KMS-11 (cell line): ENCODE measurements around the gene KCNK6.

Source experiments
- H2AFZ ChIP-seq: fragments of 200-600 bp; sonication (generic); 2 replicates; pipeline ENCODE4 v1.6.1; 2016; ENCODE audit warnings: antibody characterized with exemption, mixed run types, low read depth
- H3K27ac ChIP-seq: fragments of 200-600 bp; sonication (generic); 2 replicates; pipeline ENCODE4 v1.6.1; 2016; ENCODE audit warnings: mild to moderate bottlenecking, mixed run types
- H3K27me3 ChIP-seq: fragments of 200-600 bp; sonication (generic); 2 replicates; pipeline ENCODE4 v1.6.1; 2017; ENCODE audit warnings: mild to moderate bottlenecking, low read depth, mixed run types, moderate library complexity; ENCODE audit not compliant: insufficient read depth
- H3K36me3 ChIP-seq: fragments of 200-600 bp; sonication (generic); 2 replicates; pipeline ENCODE4 v1.6.1; 2017; ENCODE audit warnings: mild to moderate bottlenecking, mixed run types; ENCODE audit not compliant: insufficient read depth
- H3K4me1 ChIP-seq: fragments of 200-600 bp; sonication (generic); 2 replicates; pipeline ENCODE4 v1.6.1; 2016; ENCODE audit warnings: mild to moderate bottlenecking, low read depth, mixed run types; ENCODE audit not compliant: poor library complexity, severe bottlenecking
- H3K4me2 ChIP-seq: fragments of 200-600 bp; sonication (generic); 2 replicates; pipeline ENCODE4 v1.7.0; 2016; ENCODE audit warnings: mild to moderate bottlenecking, mixed run types
- H3K4me3 ChIP-seq: fragments of 200-600 bp; sonication (generic); IDR thresholded peaks from 2 replicates; pipeline ENCODE4 v1.6.1; 2017; ENCODE audit warnings: low read depth, low read length, mixed read lengths; ENCODE audit not compliant: insufficient read depth
- H3K79me2 ChIP-seq: fragments of 200-600 bp; sonication (generic); 2 replicates; pipeline ENCODE4 v1.6.1; 2016; ENCODE audit warnings: low read depth, mixed run types; ENCODE audit not compliant: insufficient read depth
- H3K9ac ChIP-seq: fragments of 200-600 bp; sonication (generic); 2 replicates; pipeline ENCODE4 v1.6.1; 2016; ENCODE audit warnings: mild to moderate bottlenecking, mixed run types
- H4K20me1 ChIP-seq: fragments of 200-600 bp; sonication (generic); 2 replicates; pipeline ENCODE4 v1.6.1; 2016; ENCODE audit warnings: mild to moderate bottlenecking, mixed run types; ENCODE audit not compliant: insufficient read depth
- CTCF ChIP-seq: fragments of 200-600 bp; sonication (generic); conservative IDR thresholded peaks from 2 replicates; pipeline ENCODE4 v1.6.1; 2017; ENCODE audit warnings: low read depth, mild to moderate bottlenecking, antibody characterized with exemption, low read length, moderate library complexity, mixed read lengths

KCNK6 gene

GRCh38 chr19:38290631-38291147, 29.0 kb upstream of the KCNK6 start:
- Histone ChIP-seq H3K36me3 (no peaks in the 10 kb centered on the region), H4K20me1 (no peaks in the 10 kb centered on the region), H3K4me3 (no peak overlapping the region), H3K4me2 (no peak overlapping the region), H3K27ac (no peak overlapping the region), H3K27me3 (peaks cover 25% of the 10 kb centered on the region; the same call in 1 of the 2 replicates), H3K4me1 (no peaks in the 10 kb centered on the region), H2AFZ (no peak overlapping the region), H3K79me2 (no peaks in the 10 kb centered on the region), H3K9ac (no peak overlapping the region)
- TF ChIP-seq CTCF, result no peak

- no peak for TF ChIP-seq CTCF
- no peak overlapping the region for H3K4me3 ChIP-seq
- H3K79me2 ChIP-seq, result no peaks in the 10 kb centered on the region
- no peak overlapping the region for H3K27ac ChIP-seq
- no peaks in the 10 kb centered on the region for H3K36me3 ChIP-seq
- no peak overlapping the region for H3K4me2 ChIP-seq
- no peak overlapping the region for H3K9ac ChIP-seq
- no peak overlapping the region for H2AFZ ChIP-seq
- peaks cover 25% of the 10 kb centered on the region; the same call in 1 of the 2 replicates for H3K27me3 ChIP-seq
- H4K20me1 ChIP-seq, result no peaks in the 10 kb centered on the region
- no peaks in the 10 kb centered on the region for H3K4me1 ChIP-seq
Measured at GRCh38 chr19:38291855-38292254, 27.8 kb upstream of the KCNK6 start.

- Histone ChIP-seq H3K36me3 (no peaks in the 10 kb centered on the region), H2AFZ (no peak overlapping the region), H3K79me2 (no peaks in the 10 kb centered on the region), H3K4me2 (no peak overlapping the region), H4K20me1 (no peaks in the 10 kb centered on the region), H3K4me1 (no peaks in the 10 kb centered on the region), H3K9ac (no peak overlapping the region), H3K27ac (no peak overlapping the region), H3K4me3 (no peak overlapping the region), H3K27me3 (peaks cover 25% of the 10 kb centered on the region; the same call in 1 of the 2 replicates)
- TF ChIP-seq CTCF, result no peak
Measured at GRCh38 chr19:38293281-38293680, 26.4 kb upstream of the KCNK6 start.

- Histone ChIP-seq H3K4me2 (no peak overlapping the region), H3K27me3 (peaks cover 25% of the 10 kb centered on the region; the same call in 1 of the 2 replicates), H3K9ac (no peak overlapping the region), H3K79me2 (no peaks in the 10 kb centered on the region), H4K20me1 (no peaks in the 10 kb centered on the region), H3K36me3 (no peaks in the 10 kb centered on the region), H2AFZ (no peak overlapping the region), H3K4me3 (no peak overlapping the region), H3K27ac (no peak overlapping the region), H3K4me1 (no peaks in the 10 kb centered on the region)
- TF ChIP-seq CTCF, result no peak
Measured at GRCh38 chr19:38294090-38294489, 25.6 kb upstream of the KCNK6 start.
